Effector CD4-positive, alpha-beta T cell (primary cell): ENCODE measurements around the gene PLCG2.
"Not testable (repeated sequence)": the region's sequence is repeated elsewhere in the genome, so short reads cannot be mapped to it uniquely, and the experiment has no call there.

ENCODE experiments used
- DNase-seq: peaks from one replicate; pipeline ENCODE4 v3.0.0-alpha.2; 2020
- total RNA-seq: gene quantifications from one replicate; lab custom pipeline; 2026; lab: John Stamatoyannopoulos, UW

PLCG2 gene
- 0.56 reads per million for total RNA-seq

DNA sequence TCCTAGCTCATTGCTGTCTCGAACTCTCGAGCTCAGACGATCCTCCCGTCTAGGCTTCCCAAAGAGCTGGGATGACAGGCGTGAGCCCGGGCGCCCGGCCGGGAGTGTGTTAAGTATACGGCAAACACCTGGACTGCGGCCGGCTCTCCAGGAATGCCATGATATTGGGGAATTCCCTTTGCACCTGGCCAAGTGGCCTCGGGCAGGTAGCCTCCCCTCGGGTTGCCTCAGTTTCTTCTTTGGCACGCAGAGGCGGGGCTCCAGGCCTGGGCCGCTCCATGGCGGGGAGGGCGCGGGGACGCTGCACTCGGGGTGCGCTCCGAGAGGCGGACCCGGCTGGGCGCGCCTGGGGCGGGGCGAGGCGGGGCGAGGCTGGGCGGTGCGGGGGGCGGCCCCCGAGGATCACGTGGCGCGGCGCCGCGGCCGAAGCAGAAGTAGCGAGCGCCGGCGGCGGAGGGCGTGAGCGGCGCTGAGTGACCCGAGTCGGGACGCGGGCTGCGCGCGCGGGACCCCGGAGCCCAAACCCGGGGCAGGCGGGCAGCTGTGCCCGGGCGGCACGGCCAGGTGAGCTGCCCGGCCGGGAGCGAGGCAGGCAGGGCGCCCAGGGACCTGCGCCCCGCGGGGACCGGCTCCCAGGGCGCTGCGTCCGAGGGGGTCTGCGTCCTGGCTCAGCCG lies at the start of gene PLCG2:
TSS of gene PLCG2 (plus strand) at position 431 of the 675 bp plus-strand sequence. CDS start 6,699 bp downstream, outside the sequence.
- DNase-seq = peak; percentile 23

DNA sequence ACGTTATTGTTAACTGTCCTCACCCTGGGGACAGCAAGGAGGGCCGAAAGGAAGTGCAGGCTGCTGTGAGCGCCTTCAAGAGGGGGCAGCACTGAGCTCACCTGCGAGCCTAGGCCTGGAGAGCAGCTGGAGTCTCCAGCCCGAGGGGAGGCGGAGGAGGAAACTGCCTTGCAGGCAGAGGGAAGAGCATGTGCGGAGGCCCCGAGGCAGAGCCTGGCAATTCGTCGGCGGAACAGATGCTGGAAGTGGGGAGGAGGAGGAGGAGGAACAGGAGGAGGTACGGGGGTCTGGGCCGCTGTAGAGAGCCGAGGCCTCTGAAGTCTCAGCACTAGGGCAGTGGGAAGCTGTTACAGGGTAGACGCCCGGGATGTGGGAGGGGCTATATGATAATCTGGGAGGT lies 49.6 kb upstream of the PLCG2 start:
- DNase-seq = no peak

DNA sequence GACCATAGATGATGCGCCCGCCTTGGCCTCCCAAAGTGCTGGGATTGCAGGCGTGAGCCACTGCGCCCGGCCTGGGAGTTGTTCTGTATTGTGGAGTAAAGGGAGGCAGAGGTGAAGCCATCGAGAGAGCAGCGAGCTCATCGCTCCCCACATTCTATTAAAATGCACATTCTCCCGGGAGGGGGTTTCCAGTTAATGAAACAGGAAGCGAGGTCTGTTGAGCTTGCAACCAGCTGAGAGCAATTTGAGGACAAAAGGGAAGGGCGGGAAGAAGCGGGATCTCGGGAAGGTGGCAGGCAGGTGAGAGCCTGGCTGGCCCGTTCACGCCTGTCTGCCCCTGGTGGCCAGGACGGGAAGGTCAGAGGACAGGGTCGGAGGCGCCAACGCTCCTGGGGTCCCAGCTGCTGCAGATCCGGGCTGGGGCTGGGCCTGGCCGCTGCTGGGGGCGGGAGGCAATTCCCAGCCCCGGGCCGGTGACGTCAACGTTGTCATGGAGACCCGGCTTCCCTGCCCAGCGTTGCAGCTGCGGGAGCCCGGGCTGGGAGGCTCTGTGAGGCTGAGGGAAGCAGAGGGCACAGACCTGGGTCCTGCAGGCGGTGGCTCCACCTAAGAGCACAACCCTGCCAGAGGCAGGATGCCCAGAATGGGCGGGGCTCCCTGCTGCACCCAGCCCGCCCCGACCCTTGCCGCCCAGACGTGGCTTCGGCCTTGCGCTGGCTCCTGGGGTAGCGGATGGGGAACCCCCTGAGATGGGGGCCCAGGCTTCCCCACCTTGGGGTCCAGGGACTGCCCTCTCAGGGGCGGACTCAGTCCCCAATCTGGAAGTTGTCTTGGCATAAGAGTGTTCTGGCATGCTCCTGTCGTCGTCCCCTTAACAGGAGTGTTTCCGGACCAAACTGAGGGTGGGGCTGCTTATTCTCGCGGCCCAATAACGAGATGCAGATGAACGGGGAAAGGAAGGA lies 48.7 kb upstream of the PLCG2 start:
- peak; percentile 55 for DNase-seq

DNA sequence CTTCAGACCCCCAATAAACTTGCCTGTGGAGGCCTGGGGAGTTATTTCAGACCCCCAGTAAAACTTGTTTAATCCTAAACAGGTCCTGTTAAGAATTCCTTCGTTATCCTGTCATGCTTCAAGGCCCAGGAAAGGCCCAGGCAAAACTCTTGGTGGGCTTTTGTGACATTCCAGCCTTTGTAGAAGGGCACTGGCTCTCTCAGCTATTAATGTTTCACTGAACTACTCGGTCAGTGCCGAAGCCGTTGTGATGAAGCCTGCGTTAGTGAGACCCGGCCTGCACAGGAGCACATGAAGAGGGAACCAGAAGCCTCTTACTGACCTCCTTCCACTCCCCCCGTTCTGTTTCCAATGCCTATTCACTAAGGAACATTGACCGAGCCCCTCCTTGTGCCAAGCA lies 47.4 kb upstream of the PLCG2 start:
- DNase-seq = no peak

DNA sequence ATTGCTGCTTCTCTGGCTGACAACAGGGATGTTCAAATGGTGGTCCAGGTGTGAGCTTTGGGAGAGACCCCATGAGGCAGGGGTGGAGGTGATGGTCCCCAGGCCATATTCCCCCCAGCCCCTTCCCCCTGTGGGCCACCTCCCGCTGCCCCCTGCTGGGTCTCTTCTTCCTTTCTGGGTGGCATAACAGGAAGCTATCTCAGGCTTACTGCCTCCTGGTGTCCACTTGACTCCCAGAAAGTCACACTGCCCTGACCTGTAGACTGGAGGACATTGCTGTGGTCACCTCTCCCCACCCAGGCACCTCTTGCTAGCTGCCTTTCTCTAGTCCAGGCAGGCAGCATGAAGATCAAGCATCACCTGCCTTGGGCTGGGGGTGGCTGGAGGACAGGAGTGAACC lies 46.4 kb upstream of the PLCG2 start:
- no peak for DNase-seq

DNA sequence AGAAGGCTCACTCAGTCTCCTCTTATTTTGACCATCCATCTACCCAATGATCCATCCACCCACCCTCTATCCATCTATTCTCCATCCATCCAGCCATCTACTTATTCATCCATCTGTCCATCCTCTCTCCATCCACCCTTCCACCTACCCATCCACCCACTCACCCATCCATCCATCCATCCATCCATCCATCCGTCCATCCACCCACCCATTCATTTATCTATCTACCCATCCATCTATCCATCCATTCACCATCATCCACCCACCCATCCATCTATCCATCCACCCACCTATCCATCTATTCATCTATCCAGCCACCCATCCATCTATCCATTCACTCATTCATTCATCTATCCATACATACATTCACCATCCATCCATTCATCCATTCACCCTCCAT lies 45.8 kb upstream of the PLCG2 start:
- DNase-seq = no peak

DNA sequence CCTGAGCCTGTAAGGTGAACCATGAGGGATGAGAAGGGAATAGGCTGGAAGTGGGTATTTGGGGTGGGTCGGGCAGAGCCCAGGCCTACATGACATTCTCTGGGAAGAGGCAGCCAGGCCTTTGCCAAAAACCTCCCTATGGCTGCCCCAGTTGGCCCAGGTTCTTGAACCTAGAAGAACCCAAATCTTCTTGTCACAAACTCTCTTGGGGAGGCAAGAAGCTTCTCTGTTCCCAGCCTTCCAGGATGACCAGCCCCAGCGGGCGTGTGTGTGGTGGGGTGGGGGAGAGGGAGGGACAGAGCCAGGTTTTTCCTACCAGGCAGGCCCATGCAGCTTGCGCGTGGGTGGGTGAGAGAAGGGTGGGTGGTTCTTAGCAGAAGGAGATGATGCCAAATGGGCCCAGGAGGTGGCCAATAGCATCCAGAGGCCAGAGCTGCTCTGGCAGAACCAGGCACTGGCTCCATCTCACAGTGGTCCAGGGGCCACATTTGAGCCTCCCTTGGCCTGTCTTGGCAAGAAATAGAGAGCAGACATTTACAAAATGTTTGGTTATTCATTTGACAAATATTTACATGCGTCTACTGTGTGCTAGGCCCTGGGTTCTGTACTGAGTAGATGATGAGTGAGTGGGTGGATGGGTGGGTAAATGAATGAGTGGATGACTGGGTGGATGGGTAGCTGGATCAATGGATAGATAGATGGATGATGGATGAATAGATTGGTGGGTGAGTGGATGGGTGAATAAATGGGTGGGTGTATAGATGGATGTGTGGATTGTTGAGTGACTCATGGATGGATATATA lies 44.3 kb upstream of the PLCG2 start:
- DNase-seq = no peak

DNA sequence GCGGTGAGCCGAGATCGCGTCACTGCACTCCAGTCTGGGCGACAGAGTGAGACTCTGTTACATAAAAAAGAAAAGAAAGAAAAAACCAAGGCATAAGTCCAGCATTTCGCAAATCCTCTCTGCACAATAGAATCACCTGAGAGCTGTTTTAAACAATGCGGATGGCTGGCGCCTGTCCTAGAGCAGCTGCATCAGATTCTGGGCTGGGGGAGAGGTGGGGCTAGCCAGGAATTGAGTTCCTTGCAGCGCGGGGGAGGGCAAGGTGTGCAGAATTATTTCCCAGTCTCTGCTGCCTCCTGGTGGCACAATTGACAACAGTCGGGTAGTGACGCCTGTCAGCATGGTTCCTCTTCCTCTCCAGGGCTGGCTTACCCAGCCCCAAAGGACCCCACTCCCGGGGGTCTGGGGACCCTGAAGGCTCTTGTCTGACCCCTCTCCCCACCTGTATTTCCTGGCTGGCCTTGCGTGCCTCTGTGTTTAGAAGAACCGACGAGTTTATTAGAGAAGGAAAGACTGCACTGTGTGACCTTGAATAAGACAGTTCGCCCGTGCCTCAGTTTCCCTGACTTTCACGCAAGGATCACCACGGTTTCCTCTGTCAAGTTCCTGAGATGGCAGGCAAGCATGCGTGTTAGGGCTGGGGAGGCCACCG lies 41.1 kb upstream of the PLCG2 start:
- DNase-seq = peak; percentile 80

DNA sequence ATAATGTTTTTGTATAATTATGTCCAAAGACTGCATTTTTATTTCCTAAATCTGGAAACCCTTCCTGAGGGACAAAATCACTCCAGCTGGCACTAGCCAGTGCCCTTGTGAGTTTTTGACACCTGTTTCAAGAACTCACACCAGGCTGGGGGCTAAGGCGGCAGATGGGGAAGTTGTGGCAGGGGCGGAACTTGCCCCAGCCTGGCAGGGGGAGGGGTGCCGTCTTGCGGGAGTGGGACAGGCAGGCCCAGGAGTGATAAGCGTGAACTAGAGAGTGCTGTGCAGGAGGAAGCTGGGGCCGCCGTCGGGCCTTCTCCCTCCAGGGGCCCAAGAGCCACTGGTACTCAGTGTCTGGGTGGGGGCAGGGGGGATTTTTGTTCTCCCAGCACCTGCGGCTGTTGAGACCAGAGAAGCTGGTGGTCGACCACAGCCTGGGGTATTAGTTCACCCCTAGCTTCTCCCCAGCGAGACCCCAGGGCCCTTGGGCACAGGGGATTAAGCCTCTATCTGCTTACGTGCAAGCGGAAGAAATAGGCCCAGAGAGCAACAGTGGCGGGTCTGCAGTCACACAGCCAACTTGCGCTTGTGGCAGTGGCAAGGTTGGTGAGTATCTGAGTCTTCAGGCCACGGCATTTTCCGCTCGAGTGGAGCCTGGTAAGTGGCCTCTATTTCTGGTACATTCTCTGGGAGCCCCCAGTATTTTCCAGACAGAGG lies 40.2 kb upstream of the PLCG2 start:
- DNase-seq = no peak

DNA sequence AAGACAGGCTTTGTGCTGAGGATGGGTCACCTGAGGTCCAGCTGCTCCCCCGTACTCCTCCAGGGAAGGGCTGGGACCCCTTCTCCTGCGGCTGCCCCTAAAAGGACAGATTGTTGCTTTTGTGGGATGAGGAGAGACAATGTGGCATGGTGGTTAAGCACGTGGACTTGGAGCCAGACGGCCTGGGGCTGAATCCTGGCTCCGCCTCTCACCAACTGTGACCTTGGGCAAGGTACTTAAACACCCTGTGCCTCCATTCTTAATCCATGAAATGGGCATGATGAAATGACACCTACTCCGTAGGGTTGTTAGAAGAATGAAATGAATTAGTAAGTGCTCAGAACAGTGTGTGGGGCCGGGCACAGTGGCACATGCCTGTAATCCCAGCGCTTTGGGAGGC lies 39.6 kb upstream of the PLCG2 start:
- DNase-seq = no peak

DNA sequence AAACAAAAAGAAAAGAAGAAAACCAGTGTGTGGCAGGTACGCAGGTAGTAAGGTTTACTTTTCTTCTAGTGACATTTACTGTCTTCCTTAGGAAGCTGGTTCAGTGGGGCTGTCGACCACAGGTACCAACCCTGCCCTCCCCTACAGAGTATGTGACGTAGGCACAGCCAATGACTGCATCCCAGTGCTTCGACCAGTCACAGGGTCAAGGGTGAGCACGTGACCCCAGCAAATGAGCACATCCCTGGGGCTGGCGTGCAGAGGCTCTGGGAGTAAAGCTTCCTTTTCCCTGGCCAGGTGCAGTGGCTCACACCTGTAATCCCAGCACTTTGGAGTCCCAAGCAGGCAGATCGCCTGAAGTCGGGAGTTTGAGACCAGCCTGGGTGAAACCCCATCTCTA lies 38.9 kb upstream of the PLCG2 start:
- DNase-seq = no peak

DNA sequence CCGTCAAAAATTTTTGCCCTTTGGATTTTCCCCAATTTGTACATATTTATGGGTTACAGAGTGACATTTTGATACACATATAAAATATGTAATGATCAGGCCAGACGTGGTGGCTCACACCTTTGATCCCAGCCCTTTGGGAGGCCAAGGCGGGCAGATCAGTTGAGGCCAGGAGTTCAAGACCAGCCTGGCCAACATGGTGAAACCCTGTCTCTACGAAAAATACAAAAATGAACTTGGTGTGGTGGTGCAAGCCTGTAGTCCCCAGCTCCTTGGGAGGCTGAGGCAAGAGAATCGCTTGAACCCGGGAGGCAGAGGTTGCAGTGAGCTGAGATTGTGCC lies 37.7 kb upstream of the PLCG2 start:
- DNase-seq = not testable (repeated sequence)

DNA sequence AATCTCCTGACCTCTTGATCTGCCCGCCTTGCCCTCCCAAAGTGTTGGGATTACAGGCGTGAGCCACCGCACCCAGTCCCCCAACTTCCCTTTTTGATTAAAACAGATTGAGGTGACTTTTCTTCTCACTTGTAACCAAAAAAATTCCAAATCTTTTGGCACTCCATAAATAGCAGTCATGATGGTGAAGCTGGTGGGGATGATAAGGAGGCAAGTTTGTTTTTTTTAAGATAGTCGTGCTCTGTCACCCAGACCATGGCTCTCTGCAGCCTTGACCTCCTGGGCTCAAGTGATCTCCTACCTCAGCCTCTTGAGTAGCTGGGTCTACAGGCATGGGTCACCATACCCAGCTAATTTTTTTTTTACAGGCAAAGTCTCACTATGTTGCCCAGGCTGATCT lies 34.7 kb upstream of the PLCG2 start:
- DNase-seq = no peak

DNA sequence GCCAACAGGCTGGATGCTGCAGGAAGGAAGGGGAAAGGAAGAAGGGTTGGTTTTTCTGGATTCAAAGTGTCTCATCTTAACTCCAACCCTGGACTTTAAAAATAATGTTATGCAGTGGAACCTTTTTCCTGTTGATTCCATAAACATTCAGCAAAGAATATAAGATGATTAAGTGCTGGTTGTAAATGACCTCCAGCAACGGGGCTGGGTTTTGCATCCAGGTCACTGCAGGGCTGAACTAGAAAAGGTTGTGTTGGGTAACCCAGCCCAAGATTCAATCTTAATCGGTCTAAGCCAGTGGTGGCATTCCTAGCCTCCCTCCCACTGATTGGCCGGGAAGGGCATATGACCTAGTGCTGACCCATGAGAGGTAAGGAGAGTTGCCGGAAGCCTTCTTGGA lies 34.2 kb upstream of the PLCG2 start:
- DNase-seq = no peak

DNA sequence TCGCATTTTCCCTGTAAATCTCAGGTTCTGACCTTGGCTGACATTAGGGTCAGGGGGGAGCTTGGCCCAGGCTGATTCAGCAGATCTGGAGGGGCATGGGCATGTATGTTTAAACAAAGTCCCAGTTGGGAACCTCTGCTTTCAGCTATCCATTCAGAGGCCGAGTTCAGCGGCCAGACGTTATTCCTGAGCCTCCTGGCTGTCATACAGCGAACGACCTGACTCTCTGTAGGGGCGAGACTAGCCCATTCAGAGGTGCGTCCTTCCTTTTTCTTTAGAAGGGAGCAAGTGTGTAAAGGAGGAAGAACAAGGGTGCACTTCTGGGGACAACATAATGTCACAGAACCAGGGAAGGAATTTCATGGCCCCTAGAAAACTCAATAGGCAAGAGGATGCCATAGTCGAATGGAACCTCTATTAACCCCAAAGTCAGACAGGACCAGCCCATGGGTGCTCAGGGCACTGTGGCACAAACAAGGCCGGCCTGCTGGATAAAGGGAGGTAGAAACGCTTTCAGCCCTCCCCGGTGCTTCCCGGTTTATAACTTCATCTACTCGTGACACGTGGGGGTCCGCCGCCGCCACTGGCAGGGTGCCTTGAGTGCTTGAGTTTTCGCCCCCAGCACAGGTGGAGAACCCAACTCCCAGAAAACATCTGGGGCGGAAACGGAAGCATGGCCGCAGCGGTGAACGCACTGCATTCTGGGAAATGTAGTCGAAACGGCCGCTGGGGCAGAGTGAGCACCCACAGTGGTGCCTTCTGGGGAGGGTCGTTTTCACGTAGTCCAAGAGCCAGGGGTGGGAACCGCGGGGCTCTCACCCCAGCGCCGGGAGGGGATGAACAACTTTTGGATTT lies 33.2 kb upstream of the PLCG2 start:
- DNase-seq = peak; percentile 65

DNA sequence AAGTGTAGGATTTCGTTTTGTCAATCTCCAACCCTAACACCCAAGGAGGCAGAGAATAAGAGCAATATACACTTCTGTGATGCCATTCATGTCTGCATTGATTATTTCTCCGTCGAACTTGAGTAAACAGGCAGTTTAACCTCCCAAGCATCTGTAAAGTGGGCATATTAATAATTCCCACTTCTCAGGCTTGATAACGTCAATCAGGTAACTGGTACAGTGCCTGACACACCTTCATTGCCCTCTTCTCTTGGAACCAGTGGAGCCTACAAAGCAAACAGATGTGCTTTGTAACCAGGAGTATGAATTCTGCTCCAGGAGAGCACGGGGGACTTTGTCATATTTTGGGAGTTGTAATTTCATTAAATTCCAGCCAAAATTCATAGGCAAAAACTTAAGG lies 32.5 kb upstream of the PLCG2 start:
- DNase-seq = no peak

DNA sequence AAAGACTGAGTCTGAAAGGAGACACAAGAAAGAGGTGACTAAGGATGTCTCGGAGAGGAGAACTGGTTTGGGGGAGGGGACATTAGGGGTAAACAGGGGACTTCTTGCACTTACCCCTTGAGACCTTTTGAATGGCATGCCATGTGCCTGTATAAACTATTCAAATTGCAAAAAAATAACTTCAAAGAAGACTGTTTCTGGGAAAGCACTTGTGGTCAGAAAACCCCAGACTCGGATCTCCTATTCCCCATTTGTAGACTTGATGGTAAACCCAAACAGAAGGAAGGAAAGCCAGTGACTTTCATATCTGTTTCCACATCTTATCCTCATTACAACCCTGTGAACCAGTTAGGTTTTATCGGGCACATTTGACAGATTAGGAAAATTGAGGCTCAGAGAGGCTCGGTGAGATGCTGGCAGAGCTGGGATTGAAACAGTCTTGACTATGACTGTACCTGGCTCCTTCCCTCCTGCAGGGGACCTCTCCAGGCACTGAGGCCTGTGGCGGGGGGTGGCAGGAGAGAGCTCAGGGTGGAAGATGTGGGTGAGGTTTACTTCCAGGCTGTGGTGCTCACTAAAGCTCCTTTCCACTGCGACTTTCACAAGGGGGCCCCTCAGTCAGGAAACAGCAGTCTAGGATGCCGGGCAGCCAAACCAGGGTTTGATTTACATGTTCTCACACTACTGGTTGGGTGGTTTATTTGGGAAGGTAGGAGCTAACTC lies 30.5 kb upstream of the PLCG2 start:
- no peak for DNase-seq

DNA sequence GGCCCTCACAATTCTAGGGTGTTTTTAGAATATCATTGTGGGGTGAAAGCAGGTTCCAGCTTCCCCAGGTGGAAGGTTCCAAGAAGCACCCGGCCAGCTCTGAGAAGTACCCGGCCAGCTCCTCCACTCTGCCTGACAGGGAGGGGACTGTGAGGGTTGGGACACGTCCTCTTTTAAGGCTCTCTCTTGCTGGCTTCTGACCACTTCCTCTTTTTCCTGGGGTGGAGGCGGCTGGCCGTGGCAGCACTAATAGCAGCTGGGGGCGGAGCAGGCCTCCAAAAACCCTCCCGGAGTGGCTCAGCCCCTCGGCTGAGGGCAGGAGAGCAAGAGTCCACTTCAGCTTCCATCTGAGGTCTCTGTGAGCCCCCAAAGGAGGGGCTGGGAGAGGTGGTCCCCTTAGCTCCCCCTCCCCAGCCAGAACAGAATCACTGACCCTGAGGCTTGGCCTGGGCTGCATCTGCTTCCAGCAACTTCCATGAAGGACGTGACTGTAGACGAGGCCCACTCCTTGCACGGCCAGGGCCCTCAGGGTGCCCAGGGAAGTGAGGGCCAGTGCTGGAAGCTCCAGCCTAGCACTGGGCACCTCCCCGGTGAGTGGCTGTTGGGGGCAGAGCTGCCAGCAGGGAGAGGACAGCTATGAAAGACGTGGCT lies 26.7 kb upstream of the PLCG2 start:
- no peak for DNase-seq

DNA sequence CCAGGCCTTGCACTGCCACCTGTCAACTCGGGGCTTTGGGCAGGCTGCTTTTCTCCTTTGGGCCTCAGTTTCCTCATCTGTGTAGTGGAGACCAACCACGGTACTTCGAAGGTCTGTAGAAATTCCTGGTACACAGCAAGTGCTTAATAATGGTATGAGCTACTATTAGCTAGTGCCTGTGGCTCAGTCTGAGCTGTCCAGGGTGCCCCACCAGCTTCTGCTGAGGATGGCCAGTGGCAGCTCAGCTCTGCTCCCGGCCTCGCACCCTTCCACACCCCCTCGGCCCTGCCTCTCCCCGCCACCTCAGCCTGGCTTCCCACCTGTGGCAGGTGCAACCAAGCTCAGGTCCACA lies 26.2 kb upstream of the PLCG2 start:
- DNase-seq = no peak

DNA sequence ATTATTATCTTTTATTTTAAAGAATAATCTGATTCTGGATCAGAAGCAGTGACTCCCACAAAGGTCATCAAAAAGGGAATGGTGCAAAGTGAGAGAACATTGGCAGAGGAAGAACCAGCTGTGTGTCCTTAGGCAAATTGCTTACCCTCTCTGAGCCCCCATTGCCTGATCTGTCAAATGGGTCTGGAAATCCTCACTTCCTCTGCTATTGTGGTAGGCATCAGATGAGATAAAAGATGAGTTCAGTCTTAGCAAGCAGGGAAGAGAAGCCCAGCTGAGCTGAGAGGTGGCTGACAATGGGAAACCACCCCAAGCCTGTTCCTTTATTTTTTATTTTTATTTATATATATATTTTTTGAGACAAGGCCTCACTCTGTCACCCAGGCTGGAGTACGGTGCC lies 24.2 kb upstream of the PLCG2 start:
- DNase-seq = no peak
